Progenitor cell of endocrine pancreas (in vitro differentiated cells): Measurements from ENCODE around the gene OTUD4. TPM values are rescaled to one million over a fixed set of nuclear protein-coding genes. Genes with fewer than 3 reads are reported as not detected.
A peak's percentile ranks its signal among the peaks of the same experiment; 100 is the strongest.

Experiments used
- DNase-seq: peaks from one replicate; pipeline ENCODE4 v3.0.0; 2021; ENCODE audit warnings: low spot score; ENCODE audit not compliant: unreplicated experiment
- H3K27ac Mint-ChIP-seq: 2 replicates; pipeline ENCODE4 v1.8.0; 2021; ENCODE audit warnings: mild to moderate bottlenecking, moderate library complexity, mixed read lengths
- H3K27me3 Mint-ChIP-seq: 2 replicates; pipeline ENCODE4 v1.8.0; 2021; ENCODE audit warnings: mixed read lengths
- H3K36me3 Mint-ChIP-seq: 2 replicates; pipeline ENCODE4 v1.8.0; 2022; ENCODE audit warnings: mixed read lengths; ENCODE audit not compliant: insufficient read depth
- H3K4me1 Mint-ChIP-seq: 2 replicates; pipeline ENCODE4 v1.8.0; 2021; ENCODE audit warnings: low read depth, mixed read lengths
- H3K4me3 Mint-ChIP-seq: 2 replicates; pipeline ENCODE4 v1.8.0; 2021; ENCODE audit warnings: low read depth, mild to moderate bottlenecking, moderate library complexity, mixed read lengths
- H3K9me3 Mint-ChIP-seq: 2 replicates; pipeline ENCODE4 v1.8.0; 2021; ENCODE audit warnings: low read depth, mixed read lengths
- total RNA-seq: library from RNA; stranded (reverse); gene quantifications from 2 replicates; pipeline ENCODE4 v1.2.1, GENCODE V29; 2021
- TF ChIP-seq, protein P1 (sequence below): fragments of 200-600 bp; sonication (generic); IDR thresholded peaks from one replicate; pipeline ENCODE4 v1.5.0; 2021; ENCODE audit warnings: antibody characterized with exemption, mild to moderate bottlenecking; ENCODE audit not compliant: unreplicated experiment

OTUD4 gene
- total RNA-seq, 1 donor from 2014 or later: 41.8 TPM

DNA sequence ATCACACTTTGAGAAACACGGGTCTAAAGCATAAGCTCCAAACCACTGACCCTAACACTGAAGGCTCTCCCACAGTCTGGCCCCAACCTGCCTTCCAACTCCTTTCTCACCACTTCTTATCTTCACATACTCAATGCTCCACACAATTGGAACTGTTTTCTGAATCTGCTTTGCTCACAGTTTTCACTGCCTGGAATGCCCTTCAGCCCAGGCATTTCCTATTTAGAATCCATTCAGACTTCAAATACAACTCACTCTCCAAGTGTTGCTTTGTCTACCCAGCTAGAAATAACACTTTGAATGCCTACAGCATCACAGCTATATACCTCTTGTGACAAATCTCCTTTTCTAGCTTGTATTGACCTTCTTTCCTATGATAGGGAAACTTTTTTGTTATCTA, 10.2 kb downstream of the OTUD4 start:
- Mint-ChIP-seq H3K9me3 (no peaks in the 10 kb centered on the region), H3K36me3 (peaks cover 32% of the 10 kb centered on the region), H3K4me3 (no peak overlapping the region), H3K4me1 (peaks cover 4% of the 10 kb centered on the region), H3K27me3 (no peaks in the 10 kb centered on the region), H3K27ac (no peak overlapping the region)
- TF ChIP-seq, protein P1, sequence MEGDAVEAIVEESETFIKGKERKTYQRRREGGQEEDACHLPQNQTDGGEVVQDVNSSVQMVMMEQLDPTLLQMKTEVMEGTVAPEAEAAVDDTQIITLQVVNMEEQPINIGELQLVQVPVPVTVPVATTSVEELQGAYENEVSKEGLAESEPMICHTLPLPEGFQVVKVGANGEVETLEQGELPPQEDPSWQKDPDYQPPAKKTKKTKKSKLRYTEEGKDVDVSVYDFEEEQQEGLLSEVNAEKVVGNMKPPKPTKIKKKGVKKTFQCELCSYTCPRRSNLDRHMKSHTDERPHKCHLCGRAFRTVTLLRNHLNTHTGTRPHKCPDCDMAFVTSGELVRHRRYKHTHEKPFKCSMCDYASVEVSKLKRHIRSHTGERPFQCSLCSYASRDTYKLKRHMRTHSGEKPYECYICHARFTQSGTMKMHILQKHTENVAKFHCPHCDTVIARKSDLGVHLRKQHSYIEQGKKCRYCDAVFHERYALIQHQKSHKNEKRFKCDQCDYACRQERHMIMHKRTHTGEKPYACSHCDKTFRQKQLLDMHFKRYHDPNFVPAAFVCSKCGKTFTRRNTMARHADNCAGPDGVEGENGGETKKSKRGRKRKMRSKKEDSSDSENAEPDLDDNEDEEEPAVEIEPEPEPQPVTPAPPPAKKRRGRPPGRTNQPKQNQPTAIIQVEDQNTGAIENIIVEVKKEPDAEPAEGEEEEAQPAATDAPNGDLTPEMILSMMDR: no peak
- DNase-seq: no peak

DNA sequence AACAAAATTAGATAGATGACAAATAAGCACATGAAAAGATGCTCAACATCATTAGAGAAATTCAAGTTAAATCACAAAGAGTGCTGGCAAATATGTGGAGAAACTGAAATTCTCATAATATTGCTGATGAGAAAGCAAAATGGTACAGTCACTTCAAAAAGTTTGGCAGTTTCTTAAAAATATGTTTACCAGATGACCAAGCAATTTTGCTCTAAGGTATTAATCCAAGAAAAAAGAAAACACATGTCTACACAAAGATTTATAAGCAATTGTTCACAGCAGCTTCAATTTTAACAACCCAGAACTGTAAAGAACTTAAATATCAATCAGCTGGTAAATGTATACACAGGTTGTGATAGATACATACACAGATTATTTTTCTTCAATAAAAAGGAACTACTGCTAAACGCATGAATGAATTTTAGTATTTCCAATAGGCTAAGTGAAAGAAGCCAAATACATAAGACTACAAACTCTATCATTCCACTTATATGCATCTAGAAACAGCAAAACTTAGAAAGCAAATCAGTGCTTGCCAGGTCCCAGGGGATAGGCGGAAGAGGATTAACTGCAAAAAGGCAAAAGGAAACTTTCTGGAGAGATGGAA, 11.7 kb downstream of the OTUD4 start:
- Mint-ChIP-seq H3K4me3 (no peak overlapping the region), H3K36me3 (peaks cover 23% of the 10 kb centered on the region), H3K9me3 (no peaks in the 10 kb centered on the region)

DNA sequence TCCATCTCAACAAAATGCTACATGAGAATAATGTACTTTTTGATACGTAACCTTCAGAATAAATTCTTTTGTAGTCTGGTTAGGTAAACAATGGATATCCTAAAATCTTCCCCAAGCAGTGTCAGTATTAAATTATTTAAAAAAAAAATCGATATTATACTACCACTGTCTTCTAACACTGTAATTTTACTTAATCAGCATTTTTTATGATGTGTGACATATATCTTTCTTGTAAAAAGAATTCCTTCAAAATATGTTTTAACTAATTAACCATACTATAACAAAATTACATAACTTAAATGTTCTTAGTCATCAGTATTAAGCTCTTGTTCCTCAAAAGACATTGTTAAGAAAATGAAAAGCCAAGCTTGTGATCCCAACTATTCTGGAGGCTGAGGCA, 12.5 kb downstream of the OTUD4 start:
- peaks cover 22% of the 10 kb centered on the region for H3K36me3 Mint-ChIP-seq
- H3K27me3 Mint-ChIP-seq: no peaks in the 10 kb centered on the region
- no peak overlapping the region for H3K27ac Mint-ChIP-seq

More for the DNA sequence above, 11.7 kb downstream of the OTUD4 start:
- peaks cover 4% of the 10 kb centered on the region for H3K4me1 Mint-ChIP-seq
- H3K27ac Mint-ChIP-seq: no peak overlapping the region
- DNase-seq: no peak
- TF ChIP-seq, protein P1: no peak
- H3K27me3 Mint-ChIP-seq: no peaks in the 10 kb centered on the region

DNA sequence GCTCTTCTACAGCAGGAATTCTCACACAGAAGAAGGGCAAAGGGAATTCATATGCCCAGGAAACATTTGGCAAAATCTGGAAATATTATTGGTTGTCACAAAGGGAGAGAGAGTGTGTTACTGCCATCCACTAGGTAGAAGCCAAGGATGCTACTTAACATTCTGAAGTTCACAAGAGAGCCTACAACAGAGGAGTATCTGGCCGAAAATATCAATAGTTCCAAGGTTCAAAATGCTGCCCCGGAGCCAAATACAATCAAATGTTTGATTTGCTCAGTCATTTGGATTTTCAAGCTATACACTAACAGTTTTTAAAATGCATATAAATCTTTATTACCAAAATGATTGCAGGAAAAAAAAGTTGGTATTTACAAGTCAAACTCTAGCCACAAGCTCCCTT, 18.8 kb downstream of the OTUD4 start:
- Mint-ChIP-seq H3K4me3 (no peak overlapping the region), H3K27me3 (no peaks in the 10 kb centered on the region), H3K4me1 (no peaks in the 10 kb centered on the region), H3K9me3 (no peaks in the 10 kb centered on the region), H3K27ac (no peak overlapping the region), H3K36me3 (peaks cover 15% of the 10 kb centered on the region)
- TF ChIP-seq, protein P1: no peak
- no peak for DNase-seq

More for the DNA sequence above, 12.5 kb downstream of the OTUD4 start:
- TF ChIP-seq, protein P1: no peak
- Mint-ChIP-seq H3K4me3 (no peak overlapping the region), H3K4me1 (peaks cover 4% of the 10 kb centered on the region), H3K9me3 (no peaks in the 10 kb centered on the region)
- no peak for DNase-seq

DNA sequence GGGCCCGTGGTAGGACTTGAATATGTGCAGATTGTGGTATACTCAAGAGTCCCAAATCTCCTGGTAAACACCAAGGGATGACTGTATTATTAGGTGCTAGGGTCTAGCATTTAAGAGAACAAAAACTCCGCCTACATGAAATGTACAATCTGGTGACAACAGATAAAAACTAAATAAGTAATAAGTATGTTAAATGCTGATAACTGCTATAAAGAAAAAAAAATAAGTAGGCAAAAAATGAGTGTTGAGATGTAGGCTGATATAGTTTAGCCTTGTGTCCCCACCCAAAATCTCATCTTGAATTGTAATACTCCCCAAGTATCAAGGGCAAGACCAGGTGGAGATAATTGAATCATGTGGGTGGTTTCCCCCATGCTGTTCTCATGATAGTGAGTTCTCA, 23.4 kb downstream of the OTUD4 start:
- Mint-ChIP-seq H3K27ac (peak overlapping the region; percentile 14), H3K4me1 (no peaks in the 10 kb centered on the region), H3K27me3 (no peaks in the 10 kb centered on the region), H3K36me3 (peaks cover 14% of the 10 kb centered on the region), H3K9me3 (no peaks in the 10 kb centered on the region), H3K4me3 (no peak overlapping the region)
- DNase-seq: no peak
- TF ChIP-seq, protein P1: no peak
